HG03460 (cell line): ENCODE measurements around the gene IDH3G.

ENCODE experiments used
- ATAC-seq: cut with Tn5 transposase; IDR thresholded peaks from one replicate; pipeline ENCODE4 v1.9.1; 2021; ENCODE audit not compliant: unreplicated experiment

The IDH3G gene

GRCh38 chrX:153816831-153817690, 22.9 kb upstream of the IDH3G start:
- ATAC-seq = no peak

GRCh38 chrX:153814591-153815315, 20.6 kb upstream of the IDH3G start:
- no peak for ATAC-seq

- no peak for ATAC-seq
These were observed 19.0 kb upstream of the IDH3G start for GRCh38 chrX:153813161-153813560.

GRCh38 chrX:153812220-153812619, 18.0 kb upstream of the IDH3G start:
- ATAC-seq = no peak

- ATAC-seq = no peak
These were observed 13.8 kb upstream of the IDH3G start for GRCh38 chrX:153807976-153808375.

GRCh38 chrX:153806999-153807575, 12.9 kb upstream of the IDH3G start:
- ATAC-seq = no peak

- ATAC-seq = no peak
These were observed 11.3 kb upstream of the IDH3G start for GRCh38 chrX:153805436-153805835.

- no peak for ATAC-seq
These were observed 10.4 kb upstream of the IDH3G start for GRCh38 chrX:153804621-153805020.

GRCh38 chrX:153804100-153804595, 10.0 kb upstream of the IDH3G start:
- no peak for ATAC-seq

GRCh38 chrX:153803211-153804099, 9.3 kb upstream of the IDH3G start:
- ATAC-seq = no peak

GRCh38 chrX:153802513-153803045, 8.4 kb upstream of the IDH3G start:
- ATAC-seq = no peak

GRCh38 chrX:153801669-153802068, 7.5 kb upstream of the IDH3G start:
- ATAC-seq = no peak

- no peak for ATAC-seq
These were observed 6.6 kb upstream of the IDH3G start for GRCh38 chrX:153800746-153801145.

GRCh38 chrX:153800177-153800722, 6.1 kb upstream of the IDH3G start:
- ATAC-seq = no peak

- ATAC-seq = no peak
These were observed 5.2 kb upstream of the IDH3G start for GRCh38 chrX:153799326-153799725.

- ATAC-seq = no peak
These were observed 3.3 kb upstream of the IDH3G start for GRCh38 chrX:153797415-153798015.

- no peak for ATAC-seq
These were observed 982 bp upstream of the IDH3G start for GRCh38 chrX:153794897-153795816.

- ATAC-seq = no peak
These were observed 884 bp downstream of the IDH3G start for GRCh38 chrX:153793291-153793690.

- ATAC-seq = no peak
These were observed 1.8 kb downstream of the IDH3G start for GRCh38 chrX:153792368-153792767.
